HG03558 (cell line): ENCODE measurements around the gene SULT1A2.
"Not testable (repeated sequence)": the region's sequence is repeated elsewhere in the genome, so short reads cannot be mapped to it uniquely, and the experiment has no call there.

Source experiments
- ATAC-seq: cut with Tn5 transposase; IDR thresholded peaks from one replicate; pipeline ENCODE4 v1.9.1; 2021; ENCODE audit warnings: moderate number of reproducible peaks; ENCODE audit not compliant: unreplicated experiment; ENCODE audit errors: extremely low read depth

Gene SULT1A2

GRCh38 chr16:28592511-28592910 is 4.3 kb downstream of the SULT1A2 start:
- ATAC-seq, result no peak

GRCh38 chr16:28591355-28591754 is 5.5 kb downstream of the SULT1A2 start:
- no peak for ATAC-seq

DNA sequence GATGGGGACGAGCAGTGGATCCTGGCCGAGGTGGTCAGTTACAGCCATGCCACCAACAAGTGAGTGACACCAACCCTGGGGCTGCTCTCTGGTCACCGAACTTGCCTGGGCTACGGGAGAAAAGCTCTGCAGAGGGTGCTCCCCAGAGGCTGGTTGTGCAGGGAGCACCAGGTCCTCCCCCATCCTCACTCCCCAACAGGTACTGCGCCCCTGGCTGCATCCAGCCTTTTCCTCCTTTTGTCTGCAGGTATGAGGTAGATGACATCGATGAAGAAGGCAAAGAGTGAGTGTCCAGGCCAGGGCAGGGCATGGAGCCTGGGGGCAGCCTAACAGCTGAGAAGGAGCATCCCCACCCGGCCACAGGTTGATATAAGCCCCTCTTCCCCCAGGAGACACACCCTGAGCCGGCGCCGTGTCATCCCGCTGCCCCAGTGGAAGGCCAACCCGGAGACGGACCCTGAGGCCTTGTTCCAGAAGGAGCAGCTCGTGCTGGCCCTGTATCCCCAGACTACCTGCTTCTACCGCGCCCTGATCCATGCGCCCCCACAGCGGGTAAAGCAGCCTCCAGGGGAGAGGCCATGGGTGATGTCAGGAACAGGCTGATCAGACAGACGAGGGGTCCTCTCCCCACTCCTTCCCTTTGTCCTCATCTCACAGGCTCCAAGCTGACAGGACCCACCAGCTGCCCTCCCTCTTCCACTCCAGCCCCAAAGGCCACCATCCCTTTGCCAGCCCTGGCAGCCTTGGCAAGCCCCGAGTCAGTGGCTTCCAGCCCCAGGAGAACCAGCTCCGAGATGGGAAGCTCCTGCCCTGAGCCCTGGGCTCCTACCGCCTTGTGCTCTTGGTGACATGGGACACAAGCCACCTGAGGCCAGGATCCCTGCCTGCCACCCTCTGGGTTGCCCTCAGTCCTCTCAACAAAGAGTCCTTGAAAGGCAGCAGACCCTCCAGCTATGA is 6.2 kb downstream of the SULT1A2 start:
- ATAC-seq, result no peak

DNA sequence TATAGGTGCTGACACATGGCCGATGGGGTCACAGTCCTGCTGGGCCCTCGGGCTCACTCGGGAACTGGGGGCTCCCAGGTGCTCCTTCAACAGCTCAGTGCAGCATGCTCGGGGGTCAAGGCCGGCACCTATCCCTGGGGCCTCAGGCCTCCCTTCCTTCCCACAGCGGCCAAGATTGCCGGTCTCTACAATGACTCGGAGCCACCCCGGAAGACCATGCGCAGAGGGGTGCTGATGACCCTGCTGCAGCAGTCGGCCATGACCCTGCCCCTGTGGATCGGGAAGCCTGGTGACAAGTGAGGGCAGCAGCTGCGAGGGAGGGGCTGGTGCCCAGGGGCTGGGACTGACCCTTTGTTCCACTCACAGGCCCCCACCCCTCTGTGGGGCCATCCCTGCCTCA is 6.9 kb downstream of the SULT1A2 start:
- ATAC-seq, result no peak

- ATAC-seq, result no peak
These were observed 7.8 kb downstream of the SULT1A2 start for GRCh38 chr16:28589069-28589468.

DNA sequence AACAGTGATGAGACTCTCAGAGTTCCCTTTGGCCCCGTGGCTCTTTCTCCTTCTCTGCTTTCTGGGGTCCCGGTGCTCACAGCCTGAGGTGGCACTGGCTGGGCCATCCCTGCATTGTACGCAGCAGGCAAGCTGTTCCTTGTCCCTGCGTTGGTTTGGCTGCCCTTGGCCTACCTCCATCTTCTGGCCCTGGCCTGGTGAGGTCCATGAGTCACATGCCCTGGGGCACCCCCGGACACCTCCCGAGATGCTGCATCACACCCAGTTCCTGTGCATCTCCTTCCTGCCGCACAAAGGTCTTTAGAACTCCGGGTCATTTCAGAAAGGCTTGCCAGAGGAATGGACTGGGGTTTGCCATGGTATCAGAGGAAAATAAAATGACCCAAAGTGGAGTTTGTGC is 9.5 kb downstream of the SULT1A2 start:
- ATAC-seq, result no peak

DNA sequence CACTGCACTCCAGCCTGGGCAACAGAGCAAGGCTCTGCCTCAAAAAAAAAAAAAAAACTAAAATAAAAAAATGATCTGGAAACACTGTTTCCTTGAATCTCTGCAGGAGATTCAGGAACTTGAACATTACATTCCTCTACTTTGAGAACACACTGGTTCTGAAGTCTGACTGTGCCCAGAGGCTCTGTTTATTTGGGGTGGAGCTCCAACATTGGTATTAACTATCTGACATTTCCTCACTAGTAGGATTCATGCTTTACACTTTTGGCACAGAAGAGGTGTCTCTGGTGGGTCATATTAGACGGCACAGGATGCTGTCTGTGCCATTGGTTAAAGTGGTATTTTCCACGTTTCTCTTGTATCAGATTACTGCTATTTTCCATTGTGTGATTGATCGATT is 10.4 kb downstream of the SULT1A2 start:
- no peak for ATAC-seq

GRCh38 chr16:28585674-28586073 is 11.2 kb downstream of the SULT1A2 start:
- no peak for ATAC-seq

DNA sequence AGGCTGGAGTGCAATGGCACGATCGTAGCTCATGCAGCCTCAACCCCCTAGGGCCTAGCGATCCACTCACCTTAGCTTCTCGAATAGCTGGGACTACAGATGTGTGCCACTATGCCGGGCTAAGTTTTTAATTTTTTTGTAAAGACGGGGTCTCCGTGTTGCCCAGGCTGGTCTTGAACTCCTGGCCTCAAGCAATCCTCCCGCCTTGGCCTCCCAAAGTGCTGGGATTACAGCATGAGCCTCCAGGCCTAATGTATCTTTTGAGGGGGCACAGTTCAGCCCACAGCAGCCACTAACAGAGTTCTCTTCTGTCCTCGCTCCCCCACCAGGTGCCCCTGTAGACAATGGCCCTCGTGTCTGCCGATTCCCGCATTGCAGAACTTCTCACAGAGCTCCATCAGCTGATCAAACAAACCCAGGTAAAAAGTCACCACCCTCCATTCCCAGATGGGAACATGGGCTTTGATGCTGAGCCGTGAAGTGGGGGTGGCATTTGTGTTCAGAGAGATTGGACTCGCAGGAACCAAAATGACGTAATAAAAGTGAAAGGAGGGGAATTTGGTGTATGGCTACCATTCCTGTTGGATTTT is 16.0 kb downstream of the SULT1A2 start:
- no peak for ATAC-seq

- ATAC-seq, result no peak
These were observed 21.3 kb downstream of the SULT1A2 start for GRCh38 chr16:28575446-28576109.

DNA sequence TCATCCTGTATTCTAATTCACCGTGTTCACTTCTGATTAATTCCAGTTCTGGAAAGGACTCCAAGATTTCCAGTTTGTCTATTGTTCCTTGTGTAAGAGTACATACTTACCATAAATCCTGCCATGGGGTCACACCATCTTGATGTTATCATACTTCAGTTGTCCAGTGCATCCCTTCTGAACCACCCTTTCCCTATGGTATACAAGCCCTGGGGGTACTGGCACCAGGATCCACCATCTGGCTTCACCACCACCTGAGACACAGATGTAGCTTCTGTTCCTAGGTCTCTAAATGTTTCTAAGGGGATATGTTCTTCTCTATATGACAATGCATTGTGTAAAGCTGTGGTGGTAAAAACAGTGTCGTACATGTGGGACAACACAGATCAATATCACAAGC is 21.9 kb downstream of the SULT1A2 start:
- no peak for ATAC-seq

GRCh38 chr16:28573738-28574718 is 22.8 kb downstream of the SULT1A2 start:
- ATAC-seq, result no peak

DNA sequence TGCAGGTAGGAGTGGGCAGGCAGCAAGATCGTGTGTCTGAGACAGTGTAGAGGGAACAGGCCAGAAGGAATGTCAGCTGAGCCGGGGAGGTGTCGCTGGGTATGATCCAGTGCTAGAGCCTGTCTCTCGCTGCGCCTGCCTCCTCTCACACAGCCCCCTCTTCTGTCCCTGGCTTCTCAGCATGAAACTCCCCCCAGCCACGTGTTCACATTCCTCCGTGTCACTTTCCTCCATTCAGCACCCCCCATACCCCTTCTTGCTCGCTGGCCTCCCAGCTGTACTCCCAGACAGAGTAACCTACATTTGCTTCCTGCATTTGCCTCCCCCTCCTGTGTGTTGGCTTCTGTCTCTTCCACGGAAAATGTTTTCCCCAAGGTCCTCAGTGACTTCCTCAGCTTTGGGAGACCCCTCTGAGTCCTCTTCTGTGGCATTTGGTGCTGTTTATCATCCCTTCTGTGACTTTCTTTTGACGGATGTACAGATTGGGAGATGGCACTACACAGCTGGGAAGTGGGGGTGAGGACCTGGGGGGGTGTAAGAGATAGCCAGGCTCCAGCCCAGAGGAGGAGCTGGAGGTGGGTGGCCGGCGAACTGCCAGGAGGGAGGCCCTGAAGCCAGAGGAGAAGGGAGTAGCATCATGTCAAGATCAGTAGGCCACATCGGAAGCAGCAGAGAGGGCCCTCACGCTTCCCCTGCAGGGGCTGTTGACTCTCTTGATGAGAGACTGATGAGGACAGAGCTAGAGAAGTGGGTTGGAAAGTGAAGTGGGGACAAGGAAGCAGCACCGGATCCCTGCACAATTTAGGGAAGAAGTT is 23.9 kb downstream of the SULT1A2 start:
- ATAC-seq, result no peak

GRCh38 chr16:28569968-28570752 is 26.7 kb downstream of the SULT1A2 start:
- no peak for ATAC-seq

GRCh38 chr16:28569021-28569420 is 27.8 kb downstream of the SULT1A2 start:
- ATAC-seq, result no peak

- ATAC-seq, result no peak
These were observed 29.6 kb downstream of the SULT1A2 start for GRCh38 chr16:28567292-28567691.

DNA sequence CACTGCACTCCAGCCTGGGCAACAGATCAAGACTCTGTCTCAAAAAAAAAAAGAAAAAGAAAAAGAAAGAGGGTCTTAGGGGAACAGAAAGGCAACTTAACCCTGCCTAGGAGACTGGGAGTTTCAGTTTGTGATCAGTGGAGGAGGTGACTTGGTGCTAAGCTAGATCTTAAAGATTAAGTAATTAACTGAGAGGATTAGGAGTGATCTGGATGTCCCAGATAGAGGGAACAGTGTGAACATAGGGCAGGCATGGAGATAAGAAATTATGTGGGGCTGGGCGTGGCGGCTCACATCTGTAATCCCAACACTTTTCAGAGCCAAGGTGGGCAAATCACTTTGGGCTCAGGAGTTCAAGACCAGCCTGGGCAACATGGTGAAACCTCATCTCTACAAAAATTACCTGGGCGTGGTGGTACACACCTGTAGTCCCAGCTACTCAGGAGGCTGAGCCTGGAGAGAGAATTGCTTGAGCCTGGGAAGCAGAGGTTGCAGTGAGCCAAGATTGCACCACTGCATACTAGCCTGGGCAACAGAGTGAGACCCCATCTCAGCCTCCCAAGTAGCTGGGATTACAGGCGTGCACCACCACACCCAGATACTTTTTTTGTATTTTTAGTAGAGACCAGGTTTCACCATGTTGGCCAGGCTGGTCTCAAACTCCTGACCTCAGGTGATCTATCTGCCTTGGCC is 30.5 kb downstream of the SULT1A2 start:
- ATAC-seq, result not testable (repeated sequence)

DNA sequence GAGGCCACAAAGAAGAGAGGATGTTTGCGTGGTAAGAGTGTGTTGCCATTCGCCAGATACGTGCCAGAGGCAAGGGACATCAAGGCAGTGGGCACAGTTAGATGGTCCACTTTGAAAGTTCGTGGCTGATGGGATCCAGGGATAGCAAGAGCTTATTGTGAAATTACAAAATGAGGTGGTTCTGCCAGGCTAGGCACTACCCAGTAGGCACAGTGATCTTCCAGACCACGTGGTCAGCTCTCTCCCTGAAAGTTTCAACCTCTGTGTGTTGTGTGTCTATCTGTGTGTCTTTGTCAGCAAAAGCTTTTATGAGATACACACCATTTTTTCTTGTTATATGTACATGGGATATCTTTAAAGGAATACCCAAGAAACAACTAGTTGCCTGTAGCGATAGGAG is 33.6 kb downstream of the SULT1A2 start:
- no peak for ATAC-seq
